Gastrocnemius medialis (tissue), 4 donors: ENCODE measurements around the gene LEF1.
"Not testable (repeated sequence)": the region's sequence is repeated elsewhere in the genome, so short reads cannot be mapped to it uniquely, and the experiment has no call there.

Experiments
- CTCF ChIP-seq, 5 experiments: fragments of 450-650 bp in 3 of 5; fragments of 200-600 bp in 2 of 5; sonication (generic) in 2 of 5; IDR thresholded peaks in 4 of 5; conservative IDR thresholded peaks in 1 of 5; 1 replicate in 4 of 5; 2 replicates in 1 of 5; pipeline ENCODE4 v1.5.1; 2016 to 2019; ENCODE audit warnings: antibody characterized with exemption in 5 of 5, mild to moderate bottlenecking in 3 of 5, moderate library complexity in 3 of 5
- POLR2A ChIP-seq, 2 donors: fragments of 450-650 bp; IDR thresholded peaks; one replicate each; pipeline ENCODE4 v1.6.1; 2017; ENCODE audit warnings: antibody characterized with exemption in 2 of 2, mild to moderate bottlenecking in 2 of 2, moderate library complexity in 2 of 2

DNA sequence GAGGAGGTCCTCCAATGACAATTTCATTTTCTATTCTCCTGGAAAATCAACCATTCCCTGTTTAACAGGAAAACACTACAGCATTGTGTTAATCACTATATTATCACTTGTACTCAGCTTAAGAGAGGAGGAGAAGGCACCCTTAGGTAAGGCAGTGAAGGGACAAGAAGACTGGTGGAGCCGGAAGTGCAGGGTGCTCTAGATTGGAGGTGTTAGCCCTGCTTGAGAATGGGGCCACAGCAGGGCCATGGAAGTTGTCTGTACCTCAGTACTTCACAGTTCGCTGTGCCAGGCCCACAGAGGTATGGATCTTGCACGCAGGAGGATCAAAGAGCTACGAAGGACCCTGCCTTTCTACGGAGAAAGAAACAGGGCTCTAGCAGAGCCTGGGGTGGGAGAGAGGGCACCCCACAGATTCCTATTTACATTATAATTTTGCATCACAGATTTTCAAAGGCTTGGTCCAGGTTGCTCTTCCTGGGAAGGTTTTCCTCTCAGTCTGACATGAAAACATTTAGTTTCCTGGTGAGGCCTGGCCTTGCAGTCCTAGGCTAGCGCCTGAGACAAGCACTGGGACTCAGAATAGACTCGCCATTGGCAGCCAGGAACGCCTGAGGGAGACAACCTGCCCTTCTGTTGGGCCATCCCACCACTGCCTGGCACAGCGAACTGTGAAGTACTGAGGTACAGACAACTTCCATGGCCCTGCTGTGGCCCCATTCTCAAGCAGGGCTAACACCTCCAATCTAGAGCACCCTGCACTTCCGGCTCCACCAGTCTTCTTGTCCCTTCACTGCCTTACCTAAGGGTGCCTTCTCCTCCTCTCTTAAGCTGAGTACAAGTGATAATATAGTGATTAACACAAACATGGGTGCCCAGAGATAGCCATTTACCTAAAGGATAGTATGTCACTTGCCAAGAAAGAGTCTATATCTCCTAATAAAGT lies 118.3 kb downstream of the LEF1 start:
- not testable (repeated sequence) for TF ChIP-seq CTCF (IDR thresholded peaks at IDR 0.05 in 4 of 5, conservative IDR thresholded peaks at IDR 0.05 in 1 of 5); POLR2A (IDR thresholded peaks at IDR 0.05)
